H9 (cell line): Measurements from ENCODE around the gene FASTKD3. TPM values are rescaled to one million over a fixed set of nuclear protein-coding genes. Genes with fewer than 3 reads are reported as not detected.

Experiments used
- DNase-seq: peaks from one replicate; pipeline ENCODE4 v3.0.0-alpha.2; 2017
- H2AFZ ChIP-seq: one replicate; pipeline ENCODE4 v1.6.1; 2013; ENCODE audit warnings: mild to moderate bottlenecking, low read length, control low read depth, moderate library complexity
- H2AK5ac ChIP-seq: 2 replicates; pipeline ENCODE4 v1.6.1; 2013; ENCODE audit warnings: low read length, control low read depth, mixed read lengths; ENCODE audit not compliant: insufficient read length
- H2BK120ac ChIP-seq: one replicate; pipeline ENCODE4 v1.6.1; 2013; ENCODE audit warnings: low read depth, mild to moderate bottlenecking, low read length, control low read depth, inconsistent platforms; ENCODE audit not compliant: poor library complexity, severe bottlenecking
- H2BK12ac ChIP-seq: 2 replicates; pipeline ENCODE4 v1.6.1; 2013; ENCODE audit warnings: low read length, control low read depth, mixed read lengths, low read depth; ENCODE audit not compliant: insufficient read length
- H2BK15ac ChIP-seq: 2 replicates; pipeline ENCODE4 v1.6.1; 2013; ENCODE audit warnings: low read depth, low read length, control low read depth
- H2BK20ac ChIP-seq: one replicate; pipeline ENCODE4 v1.6.1; 2013; ENCODE audit warnings: low read depth, mild to moderate bottlenecking, low read length, control low read depth, inconsistent platforms; ENCODE audit not compliant: poor library complexity, severe bottlenecking
- H2BK5ac ChIP-seq: 2 replicates; pipeline ENCODE4 v1.6.1; 2013; ENCODE audit warnings: low read length, control low read depth, mixed read lengths; ENCODE audit not compliant: insufficient read length
- H3K14ac ChIP-seq: 2 replicates; pipeline ENCODE4 v1.6.1; 2013; ENCODE audit warnings: low read length, control low read depth; ENCODE audit not compliant: insufficient read depth
- H3K18ac ChIP-seq: 2 replicates; pipeline ENCODE4 v1.6.1; 2013; ENCODE audit warnings: low read depth, mild to moderate bottlenecking, mixed read lengths, low read length, control low read depth; ENCODE audit not compliant: insufficient read length
- H3K23ac ChIP-seq: 2 replicates; pipeline ENCODE4 v1.6.1; 2013; ENCODE audit warnings: low read length, control low read depth, mixed read lengths, low read depth; ENCODE audit not compliant: insufficient read length
- H3K23me2 ChIP-seq: 2 replicates; pipeline ENCODE4 v1.6.1; 2013; ENCODE audit warnings: low read depth, mild to moderate bottlenecking, mixed read lengths, low read length, control low read depth; ENCODE audit not compliant: insufficient read length, poor library complexity, severe bottlenecking
- H3K27ac ChIP-seq: 2 replicates; pipeline ENCODE4 v1.5.1; 2013; ENCODE audit warnings: low read length, control low read depth, mixed read lengths, low read depth; ENCODE audit not compliant: insufficient read length
- H3K27me3 ChIP-seq: 2 replicates; pipeline ENCODE4 v1.6.1; 2013; ENCODE audit warnings: low read length, control low read depth, inconsistent platforms; ENCODE audit not compliant: insufficient read depth
- H3K4ac ChIP-seq: 2 replicates; pipeline ENCODE4 v1.6.1; 2013; ENCODE audit warnings: low read depth, mild to moderate bottlenecking, control low read depth, inconsistent platforms, low read length, moderate library complexity
- H3K4me1 ChIP-seq: 2 replicates; pipeline ENCODE4 v1.6.1; 2013; ENCODE audit warnings: low read length, control low read depth, inconsistent platforms; ENCODE audit not compliant: insufficient read depth
- H3K4me2 ChIP-seq: 2 replicates; pipeline ENCODE4 v1.6.1; 2013; ENCODE audit warnings: low read length, control low read depth, mixed read lengths; ENCODE audit not compliant: insufficient read length, insufficient read depth
- H3K56ac ChIP-seq: 2 replicates; pipeline ENCODE4 v1.6.1; 2013; ENCODE audit warnings: low read depth, mild to moderate bottlenecking, mixed read lengths, low read length, control low read depth; ENCODE audit not compliant: insufficient read length
- H3K79me1 ChIP-seq: 2 replicates; pipeline ENCODE4 v1.6.1; 2013; ENCODE audit warnings: low read depth, mild to moderate bottlenecking, moderate library complexity, low read length, control low read depth, inconsistent platforms; ENCODE audit not compliant: insufficient read depth, poor library complexity, severe bottlenecking
- H3K79me2 ChIP-seq: 2 replicates; pipeline ENCODE4 v1.6.1; 2013; ENCODE audit warnings: low read length, control low read depth, inconsistent platforms; ENCODE audit not compliant: insufficient read depth
- H3K9ac ChIP-seq: 2 replicates; pipeline ENCODE4 v1.6.1; 2013; ENCODE audit warnings: low read length, control low read depth, mixed read lengths; ENCODE audit not compliant: insufficient read length; ENCODE audit errors: extremely low read depth
- H3K9me3 ChIP-seq: one replicate; pipeline ENCODE4 v1.6.1; 2013; ENCODE audit warnings: low read depth, low read length, inconsistent platforms; ENCODE audit not compliant: control insufficient read depth
- H3T11ph ChIP-seq: one replicate; pipeline ENCODE4 v1.6.1; 2013; ENCODE audit warnings: mild to moderate bottlenecking, low read length, control low read depth, inconsistent platforms
- H4K20me1 ChIP-seq: one replicate; pipeline ENCODE4 v1.6.1; 2013; ENCODE audit not compliant: control insufficient read depth, insufficient read length, insufficient read depth
- H4K5ac ChIP-seq: 2 replicates; pipeline ENCODE4 v1.6.1; 2013; ENCODE audit warnings: low read depth, mild to moderate bottlenecking, mixed read lengths, low read length, control low read depth; ENCODE audit not compliant: insufficient read length
- H4K8ac ChIP-seq: replicated peaks from 2 replicates; pipeline ENCODE4 v1.6.1; 2013; ENCODE audit warnings: low read length, control low read depth, mixed read lengths, low read depth; ENCODE audit not compliant: insufficient read length
- H4K91ac ChIP-seq: 2 replicates; pipeline ENCODE4 v1.6.1; 2013; ENCODE audit warnings: low read depth, mild to moderate bottlenecking, moderate library complexity, mixed read lengths, low read length, control low read depth; ENCODE audit not compliant: insufficient read length
- H3K27ac Mint-ChIP-seq, 3 experiments: 2 replicates in 2 of 3; 3 replicates in 1 of 3; pipeline ENCODE4 v1.8.0; 2020 to 2021; ENCODE audit warnings: mixed read lengths in 3 of 3, mild to moderate bottlenecking in 1 of 3, moderate library complexity in 1 of 3
- H3K27me3 Mint-ChIP-seq: 2 replicates; pipeline ENCODE4 v1.8.0; 2021; ENCODE audit warnings: low read depth, mild to moderate bottlenecking, moderate library complexity, mixed read lengths
- H3K36me3 Mint-ChIP-seq, 3 experiments: 2 replicates in 2 of 3; 3 replicates in 1 of 3; pipeline ENCODE4 v1.8.0; 2020 to 2021; ENCODE audit warnings: low read depth in 3 of 3, mixed read lengths in 3 of 3; ENCODE audit not compliant: insufficient read depth in 1 of 3
- H3K4me1 Mint-ChIP-seq, 2 experiments: 2 replicates each; pipeline ENCODE4 v1.8.0; 2020; ENCODE audit warnings: mixed read lengths in 2 of 2
- H3K4me3 Mint-ChIP-seq, 2 experiments: 2 replicates in 1 of 2; 3 replicates in 1 of 2; pipeline ENCODE4 v1.8.0; 2020 to 2021; ENCODE audit warnings: mild to moderate bottlenecking in 2 of 2, mixed read lengths in 2 of 2, moderate library complexity in 1 of 2
- H3K9me3 Mint-ChIP-seq, 2 experiments: 2 replicates in 1 of 2; 3 replicates in 1 of 2; pipeline ENCODE4 v1.8.0; 2020; ENCODE audit warnings: mild to moderate bottlenecking in 2 of 2, mixed read lengths in 2 of 2, moderate library complexity in 1 of 2
- WGBS: extraction: QIAGEN DNeasy Blood & Tissue Kit; methylation state at CpG from one replicate; pipeline ENCODE4 v1.1.7; 2013; ENCODE audit warnings: missing lambda C conversion rate, low lambda C conversion rate, mixed read lengths; ENCODE audit not compliant: insufficient read length; ENCODE audit errors: extremely low coverage; 5-methylcytosine and 5-hydroxymethylcytosine counted together
- total RNA-seq: library from RNA; stranded (reverse); gene quantifications from 2 replicates; pipeline ENCODE4 v1.2.1, GENCODE V29; 2021
- TF ChIP-seq, protein P1 (sequence below): fragments of 200-600 bp; sonication (generic); conservative IDR thresholded peaks from 3 replicates; pipeline ENCODE4 v1.8.0; 2021; ENCODE audit warnings: antibody characterized with exemption, mild to moderate bottlenecking

The FASTKD3 gene
- total RNA-seq, 1 experiment from 2014 or later = 15.0 TPM

DNA sequence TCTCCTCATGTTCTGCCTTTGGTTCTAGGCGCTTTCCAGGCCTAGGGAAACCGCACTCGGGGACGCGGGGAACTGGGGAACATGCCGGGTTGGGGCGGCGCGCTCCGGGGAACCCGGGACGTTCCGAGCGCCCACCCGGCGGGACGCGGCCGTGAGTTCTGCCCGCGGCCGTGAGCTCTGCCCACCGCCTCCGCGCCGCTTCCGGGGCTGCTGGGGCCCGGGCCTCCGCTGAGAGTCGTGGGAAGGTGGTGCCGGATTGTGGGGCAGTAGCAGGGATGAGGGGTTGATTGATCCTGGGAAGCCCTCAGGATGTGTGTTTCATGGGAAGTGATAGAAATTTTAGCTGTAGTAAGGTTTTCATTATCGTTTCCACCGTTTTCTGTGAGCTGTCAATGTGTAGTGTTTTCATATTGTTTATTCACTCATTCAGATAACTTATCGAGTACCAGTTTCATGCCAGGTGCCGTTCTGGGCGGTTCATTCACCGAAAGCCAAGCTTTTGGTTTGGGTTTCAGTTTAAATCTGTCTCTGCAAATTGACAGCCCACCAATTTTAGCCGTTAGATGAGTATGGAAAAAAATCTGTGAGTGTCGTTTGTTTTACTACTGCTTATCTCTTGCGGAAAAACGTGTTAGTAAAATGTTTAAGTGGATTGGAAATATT, 774 bp upstream of the FASTKD3 start:
- H2AK5ac ChIP-seq = no peak overlapping the region
- no peak overlapping the region for H3K56ac ChIP-seq
- no peak overlapping the region for H4K91ac ChIP-seq
- Mint-ChIP-seq H3K36me3 (peaks cover 8 to 45% (median 34%) of the 10 kb centered on the region in 3 experiments; a peak in 6 of 7 replicates), H3K9me3 (no peaks in the 10 kb centered on the region), H3K27ac (no peak overlapping the region), H3K4me3 (peak overlapping the region; percentile 90 to 97), H3K4me1 (peaks cover 18 to 19% of the 10 kb centered on the region in 2 experiments), H3K27me3 (no peaks in the 10 kb centered on the region)
- H3K23me2 ChIP-seq = peaks cover 4% of the 10 kb centered on the region
- H3K18ac ChIP-seq = no peak overlapping the region
- H2BK12ac ChIP-seq = no peak overlapping the region
- H2AFZ ChIP-seq = no peak overlapping the region
- no peak overlapping the region for H3K27ac ChIP-seq
- H2BK120ac ChIP-seq = no peak overlapping the region
- no peak overlapping the region for H4K5ac ChIP-seq
- peaks cover 4% of the 10 kb centered on the region for H3K79me1 ChIP-seq
- H3K27me3 ChIP-seq = no peaks in the 10 kb centered on the region
- no peaks in the 10 kb centered on the region for H3K4me1 ChIP-seq
- no peak overlapping the region for H3T11ph ChIP-seq
- H3K9ac ChIP-seq = peak overlapping the region; percentile 27
- H2BK15ac ChIP-seq = no peak overlapping the region
- no peak for DNase-seq
- no peaks in the 10 kb centered on the region for H3K9me3 ChIP-seq
- H3K23ac ChIP-seq = no peak overlapping the region
- H3K14ac ChIP-seq = peak overlapping the region; percentile 21; the same call in 1 of the 2 replicates
- peaks cover 20% of the 10 kb centered on the region for H3K79me2 ChIP-seq
- peak overlapping the region; percentile 91 for H3K4me2 ChIP-seq
- no peak overlapping the region for H2BK20ac ChIP-seq
- no CpG with 5 or more reads among the region's 41 CpGs for WGBS
- H2BK5ac ChIP-seq = no peak overlapping the region
- no peak overlapping the region for H3K4ac ChIP-seq
- no peak overlapping the region for H4K8ac ChIP-seq
- no peaks in the 10 kb centered on the region for H4K20me1 ChIP-seq
- TF ChIP-seq, protein P1, sequence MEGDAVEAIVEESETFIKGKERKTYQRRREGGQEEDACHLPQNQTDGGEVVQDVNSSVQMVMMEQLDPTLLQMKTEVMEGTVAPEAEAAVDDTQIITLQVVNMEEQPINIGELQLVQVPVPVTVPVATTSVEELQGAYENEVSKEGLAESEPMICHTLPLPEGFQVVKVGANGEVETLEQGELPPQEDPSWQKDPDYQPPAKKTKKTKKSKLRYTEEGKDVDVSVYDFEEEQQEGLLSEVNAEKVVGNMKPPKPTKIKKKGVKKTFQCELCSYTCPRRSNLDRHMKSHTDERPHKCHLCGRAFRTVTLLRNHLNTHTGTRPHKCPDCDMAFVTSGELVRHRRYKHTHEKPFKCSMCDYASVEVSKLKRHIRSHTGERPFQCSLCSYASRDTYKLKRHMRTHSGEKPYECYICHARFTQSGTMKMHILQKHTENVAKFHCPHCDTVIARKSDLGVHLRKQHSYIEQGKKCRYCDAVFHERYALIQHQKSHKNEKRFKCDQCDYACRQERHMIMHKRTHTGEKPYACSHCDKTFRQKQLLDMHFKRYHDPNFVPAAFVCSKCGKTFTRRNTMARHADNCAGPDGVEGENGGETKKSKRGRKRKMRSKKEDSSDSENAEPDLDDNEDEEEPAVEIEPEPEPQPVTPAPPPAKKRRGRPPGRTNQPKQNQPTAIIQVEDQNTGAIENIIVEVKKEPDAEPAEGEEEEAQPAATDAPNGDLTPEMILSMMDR = no peak
